GM18873 (cell line): ENCODE measurements around the gene CCDC85C.

Source experiments
- ATAC-seq: cut with Tn5 transposase; IDR thresholded peaks from one replicate; pipeline ENCODE4 v1.9.1; 2021; ENCODE audit warnings: mild to moderate bottlenecking, moderate library complexity, moderate number of reproducible peaks; ENCODE audit not compliant: unreplicated experiment, low FRiP score

Gene CCDC85C

DNA sequence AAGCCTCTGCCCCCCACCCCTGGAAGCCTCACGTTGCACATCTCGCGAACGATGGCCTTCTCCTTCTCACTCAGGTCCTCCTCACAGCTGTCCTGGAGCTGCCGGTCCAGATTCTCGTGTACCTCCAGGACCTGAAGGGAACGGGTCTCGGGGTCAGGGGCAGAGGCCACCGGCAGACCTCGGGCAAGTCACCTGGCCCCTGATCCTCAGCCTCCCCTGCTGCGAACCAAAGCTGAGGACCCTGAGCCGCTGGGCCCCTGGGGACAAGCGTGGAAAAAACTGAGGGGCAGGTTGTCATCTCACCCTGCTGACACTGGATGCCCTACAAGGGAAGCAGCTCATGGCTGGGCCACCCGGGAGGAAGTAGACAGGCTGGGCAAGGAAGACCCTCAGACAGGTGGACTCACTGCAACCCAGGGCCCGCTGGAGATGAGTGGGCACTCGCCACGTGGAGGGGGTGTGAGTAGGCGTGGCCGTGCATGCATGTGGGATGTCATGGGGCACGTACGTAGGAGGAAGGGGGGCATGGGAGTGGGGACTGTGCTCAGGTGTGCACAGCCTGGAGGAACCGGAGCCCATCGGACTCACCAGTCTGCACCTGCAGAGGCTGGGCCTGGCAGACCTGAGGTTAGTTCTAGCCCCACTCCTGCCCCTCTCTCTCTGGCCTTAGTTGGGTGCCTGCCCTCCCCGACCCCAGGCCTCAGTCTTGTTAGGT, 87.7 kb downstream of the CCDC85C start:
- no peak for ATAC-seq

- no peak for ATAC-seq
Observed at GRCh38 chr14:99515301-99516155, 88.5 kb downstream of the CCDC85C start.

DNA sequence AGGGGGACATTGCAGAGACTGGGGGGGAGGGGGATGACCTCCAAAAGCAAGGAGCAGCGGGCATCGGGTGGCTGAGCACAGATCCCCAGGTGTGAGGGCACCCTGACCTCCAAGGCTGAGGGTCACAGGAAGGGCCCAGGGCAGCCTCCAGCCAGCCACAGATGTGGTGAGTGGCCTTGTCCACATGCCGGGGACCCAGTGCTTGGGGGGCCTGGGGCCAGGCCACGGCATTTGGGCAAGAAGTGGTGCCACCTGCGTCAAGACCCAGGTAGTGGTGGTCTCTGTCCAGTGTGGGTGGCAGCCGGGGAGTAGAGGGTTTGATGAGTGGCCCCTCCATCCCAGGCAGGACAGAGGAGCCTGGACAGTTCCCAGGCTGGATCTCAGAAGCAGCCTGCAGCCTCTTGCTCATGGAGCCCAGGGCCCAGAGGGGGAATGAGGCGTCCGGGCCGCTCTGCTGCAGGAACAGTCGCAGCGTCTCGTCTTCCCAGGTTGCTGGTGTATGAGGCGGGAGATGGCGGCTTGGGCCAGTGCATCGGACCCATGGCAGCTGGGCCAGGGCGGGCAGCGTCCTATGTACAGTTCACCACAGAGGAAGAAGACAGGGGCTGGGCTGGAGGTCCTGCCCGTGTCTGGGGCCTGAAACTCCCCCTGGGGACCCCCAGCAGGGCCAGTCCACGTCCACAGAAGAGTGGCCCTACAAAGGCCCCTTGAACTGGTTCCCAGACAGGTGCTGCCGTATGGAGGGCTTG, 89.3 kb downstream of the CCDC85C start:
- no peak for ATAC-seq

DNA sequence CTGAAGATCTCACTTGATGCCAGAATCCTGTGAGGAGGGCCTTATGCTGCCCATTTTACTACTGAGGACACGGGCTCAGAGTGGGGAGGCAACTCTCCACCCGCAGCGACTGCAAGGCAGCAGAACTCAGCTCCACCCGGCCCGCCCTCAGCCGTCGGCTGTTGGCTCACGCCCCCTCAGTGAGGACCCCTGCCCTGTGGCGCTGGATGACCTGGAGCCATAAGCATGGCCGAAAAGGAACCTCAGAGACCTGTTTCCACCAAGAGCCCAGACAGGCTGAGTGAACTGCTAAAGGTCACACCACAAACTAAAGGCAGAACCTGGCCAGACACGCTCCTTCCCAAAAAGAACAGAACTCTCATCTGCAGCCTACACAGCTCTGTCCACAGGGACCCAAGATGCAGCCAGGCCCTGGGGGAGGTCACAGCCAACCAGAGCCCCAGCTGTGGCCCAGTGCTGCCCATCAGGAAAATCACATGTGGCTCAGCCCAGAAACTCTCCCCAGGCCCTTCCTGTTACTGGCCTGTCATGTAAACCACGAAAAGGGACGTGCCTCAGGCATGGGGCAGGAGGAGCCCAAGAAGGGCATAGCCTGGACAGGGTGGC, 90.0 kb downstream of the CCDC85C start:
- no peak for ATAC-seq

GRCh38 chr14:99513183-99513694, 90.8 kb downstream of the CCDC85C start:
- no peak for ATAC-seq

DNA sequence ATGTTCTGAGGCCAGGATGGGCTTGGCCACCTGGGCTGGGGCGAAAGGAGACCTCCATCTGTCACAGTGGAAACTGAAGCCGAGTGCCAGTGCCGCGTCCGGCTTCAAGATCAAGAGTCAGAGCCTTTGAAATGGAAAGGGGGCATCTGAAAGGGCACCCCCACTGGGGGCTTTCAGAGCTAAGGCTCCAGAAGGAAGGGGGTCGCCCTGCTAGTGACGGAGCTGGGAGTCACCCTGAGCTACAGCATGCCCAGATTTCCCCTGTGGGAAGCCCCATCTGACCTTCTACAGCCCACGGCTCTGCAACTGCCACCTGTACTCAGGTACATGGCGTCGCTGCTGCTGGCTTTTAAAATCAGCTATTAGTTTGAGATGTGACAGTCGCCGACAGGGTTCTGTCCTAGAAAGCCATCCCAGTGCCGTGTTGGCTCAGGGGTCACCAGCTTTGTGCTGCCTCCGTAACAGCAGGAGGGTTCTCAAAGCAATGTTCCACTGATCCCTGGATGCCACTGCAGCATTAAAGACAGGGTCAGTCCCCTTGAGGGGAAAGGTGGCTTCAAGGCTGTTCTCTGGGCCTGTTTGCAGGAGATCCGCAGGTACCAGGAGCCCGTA, 91.3 kb downstream of the CCDC85C start:
- ATAC-seq, result no peak

- no peak for ATAC-seq
Observed at GRCh38 chr14:99512110-99512449, 91.9 kb downstream of the CCDC85C start.

DNA sequence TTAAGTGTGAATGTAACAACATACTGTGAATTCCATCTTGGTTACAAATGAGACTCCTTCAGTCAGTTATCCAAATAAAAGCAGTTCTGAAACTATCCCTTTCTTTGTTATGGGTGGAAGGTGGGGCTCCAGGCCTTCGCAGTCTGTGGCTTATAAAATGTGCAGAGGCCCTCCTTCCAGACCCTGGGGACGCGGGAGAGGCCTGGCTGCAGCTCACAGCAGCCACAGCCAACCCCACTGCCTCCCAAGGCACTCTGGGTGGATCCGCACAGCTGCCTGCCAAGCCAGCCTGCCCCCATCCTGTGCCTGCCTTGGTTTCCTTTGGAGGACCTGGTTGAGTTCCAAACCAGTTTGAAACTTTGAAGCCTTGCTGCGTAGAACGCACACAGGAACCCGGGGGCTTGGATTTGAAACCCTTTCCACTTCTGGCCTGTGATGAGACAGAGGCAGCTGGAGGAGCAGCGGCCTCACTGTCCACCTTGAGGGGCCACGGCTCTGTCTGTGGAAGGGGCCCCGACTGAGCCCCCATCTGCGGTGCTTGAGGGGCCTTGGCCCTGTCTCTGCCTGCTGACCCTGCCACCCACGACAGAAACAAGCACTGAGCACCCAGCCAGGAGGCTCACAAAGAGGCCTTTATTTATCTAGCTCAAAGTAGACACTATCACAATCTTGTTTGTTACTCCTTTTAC, 92.4 kb downstream of the CCDC85C start:
- ATAC-seq, result no peak

GRCh38 chr14:99510556-99511139, 93.4 kb downstream of the CCDC85C start:
- ATAC-seq, result no peak

GRCh38 chr14:99509871-99510555, 94.0 kb downstream of the CCDC85C start:
- ATAC-seq, result no peak

GRCh38 chr14:99508896-99509629, 94.9 kb downstream of the CCDC85C start:
- no peak for ATAC-seq

DNA sequence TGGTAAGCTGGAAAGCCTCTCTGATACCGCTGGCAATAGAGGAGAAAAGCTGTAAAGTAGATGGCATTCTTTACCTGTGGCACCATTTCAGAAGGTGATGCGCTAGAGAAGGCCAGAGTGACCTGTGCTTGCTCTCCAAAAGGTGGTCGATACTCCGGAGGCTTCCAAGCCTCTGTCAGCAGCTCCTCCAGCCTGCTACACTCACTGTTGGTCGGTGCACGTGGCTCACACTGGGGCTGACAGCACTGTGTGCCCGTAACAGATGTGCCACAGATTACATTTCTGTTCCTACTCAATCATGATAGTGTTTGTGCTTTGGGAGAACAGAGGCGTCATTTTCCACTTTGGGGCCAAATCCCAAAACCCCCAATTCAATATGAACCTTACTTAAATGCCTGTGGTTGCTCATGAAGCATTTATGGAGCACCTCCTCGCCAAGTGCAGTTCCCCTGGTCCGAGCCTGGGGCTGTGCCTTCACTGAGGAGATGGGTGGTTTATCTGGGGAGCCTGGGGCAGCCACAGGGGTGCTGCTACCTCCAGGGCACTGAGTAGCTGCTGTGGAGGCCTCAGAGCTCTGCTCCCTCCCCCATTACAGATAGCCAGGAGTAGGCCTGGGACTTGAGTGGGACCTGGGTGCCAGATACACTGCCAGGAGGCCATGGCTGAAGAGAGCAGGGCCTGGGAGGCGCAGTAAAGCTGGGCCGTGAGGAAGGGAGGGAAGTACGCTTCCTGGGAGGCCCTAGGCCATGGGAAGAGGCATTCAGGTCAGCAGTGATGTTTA, 96.0 kb downstream of the CCDC85C start:
- no peak for ATAC-seq

- no peak for ATAC-seq
Observed at GRCh38 chr14:99506276-99506675, 97.7 kb downstream of the CCDC85C start.

DNA sequence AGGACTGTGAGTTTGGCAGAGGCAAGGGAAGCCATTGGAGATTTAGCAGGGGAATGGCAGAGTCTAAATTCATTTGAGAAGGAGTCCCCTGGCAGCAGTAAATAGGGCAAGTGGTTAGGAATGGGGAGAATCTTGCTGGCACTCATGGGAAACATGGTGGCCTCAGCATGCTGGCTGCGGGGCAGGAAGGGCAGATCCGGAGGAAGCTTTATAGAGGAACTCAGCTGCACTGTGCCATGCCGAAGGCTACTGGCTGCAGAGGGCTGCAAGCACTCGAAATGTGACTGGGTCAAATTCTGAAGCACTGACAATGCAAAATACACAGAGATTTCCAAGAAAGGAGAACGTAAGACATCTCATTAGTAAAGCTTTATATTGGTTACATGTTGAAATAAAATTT, 98.9 kb downstream of the CCDC85C start:
- ATAC-seq, result no peak

- ATAC-seq, result no peak
Observed at GRCh38 chr14:99503848-99504453, 100.1 kb downstream of the CCDC85C start.

GRCh38 chr14:99502989-99503421, 101.0 kb downstream of the CCDC85C start:
- ATAC-seq, result no peak

DNA sequence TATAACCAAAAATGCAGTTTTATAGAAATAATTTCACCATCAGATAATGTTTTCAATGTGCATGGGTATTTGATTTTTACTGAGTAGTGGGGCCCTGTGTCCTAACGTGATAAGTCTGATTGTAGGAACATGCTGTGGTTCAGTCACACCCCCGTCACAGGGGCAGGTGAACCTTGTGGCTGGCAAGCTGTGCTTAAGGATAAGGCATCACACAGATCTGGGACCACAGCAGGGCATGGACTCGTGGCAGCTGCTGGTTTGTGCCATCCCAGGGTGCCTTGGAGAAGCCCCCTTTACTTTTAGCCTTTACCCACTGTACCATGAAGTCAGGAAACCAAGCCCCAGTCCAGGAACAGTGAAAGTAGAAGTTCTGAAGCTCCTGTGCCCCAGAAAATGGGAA, 106.1 kb downstream of the CCDC85C start:
- ATAC-seq, result no peak
